Osteoblast (primary cell): ENCODE measurements around the gene HSD17B14. TPM values are rescaled to one million over a fixed set of nuclear protein-coding genes. Genes with fewer than 3 reads are reported as not detected.

ENCODE experiments used
- DNase-seq: peaks from one replicate; pipeline ENCODE4 v3.0.0; 2011; ENCODE audit warnings: low spot score, mixed read lengths; ENCODE audit not compliant: insufficient read length; ENCODE audit errors: missing footprints
- H2AFZ ChIP-seq: 2 replicates; pipeline ENCODE4 v1.6.0; 2011; ENCODE audit warnings: mild to moderate bottlenecking, low read length
- H3K27ac ChIP-seq: 2 replicates; pipeline ENCODE4 v1.5.1; 2011; ENCODE audit warnings: mild to moderate bottlenecking, low read depth, low read length, moderate library complexity
- H3K27me3 ChIP-seq: 2 replicates; pipeline ENCODE4 v1.6.0; 2012; ENCODE audit warnings: mild to moderate bottlenecking, control low read depth, inconsistent platforms, low read length, moderate library complexity; ENCODE audit not compliant: insufficient read depth
- H3K36me3 ChIP-seq: 2 replicates; pipeline ENCODE4 v1.5.1; 2011; ENCODE audit warnings: mild to moderate bottlenecking, low read length, control low read depth, moderate library complexity; ENCODE audit not compliant: insufficient read depth
- H3K4me1 ChIP-seq: 2 replicates; pipeline ENCODE4 v1.5.1; 2011; ENCODE audit warnings: mild to moderate bottlenecking, low read length, control low read depth, moderate library complexity; ENCODE audit not compliant: insufficient read depth
- H3K4me2 ChIP-seq: 2 replicates; pipeline ENCODE4 v1.6.0; 2011; ENCODE audit warnings: mild to moderate bottlenecking, low read length; ENCODE audit not compliant: insufficient read depth
- H3K4me3 ChIP-seq: fragments of 200-600 bp; sonication (generic); 3 replicates; pipeline ENCODE4 v1.5.1; 2012; ENCODE audit warnings: mild to moderate bottlenecking, low read length, inconsistent platforms; ENCODE audit not compliant: insufficient read depth
- H3K79me2 ChIP-seq: 2 replicates; pipeline ENCODE4 v1.6.0; 2012; ENCODE audit warnings: mild to moderate bottlenecking, low read length, control low read depth, inconsistent platforms; ENCODE audit not compliant: insufficient read depth
- H3K9me3 ChIP-seq: 2 replicates; pipeline ENCODE4 v1.5.1; 2011; ENCODE audit warnings: low read depth, low read length, control low read depth
- H4K20me1 ChIP-seq: 2 replicates; pipeline ENCODE4 v1.6.0; 2012; ENCODE audit warnings: mild to moderate bottlenecking, low read length, control low read depth; ENCODE audit not compliant: insufficient read depth
- CTCF ChIP-seq: IDR thresholded peaks from 2 replicates; pipeline ENCODE4 v1.5.1; 2011; ENCODE audit warnings: mild to moderate bottlenecking, low read depth, low read length, moderate library complexity; ENCODE audit errors: extremely low read depth
- total RNA-seq: library from RNA; depleted of rRNA; stranded (reverse); fragments of >200 nt; gene quantifications from 2 replicates; pipeline ENCODE4 v1.2.3, GENCODE V29; 2012

The HSD17B14 gene
- total RNA-seq, 1 donor = 1.8 TPM

- no peak overlapping the region for H3K4me3 ChIP-seq
- no peaks in the 10 kb centered on the region for H4K20me1 ChIP-seq
- TF ChIP-seq CTCF = peak; percentile 23
- peak; percentile 75 for DNase-seq
- no peaks in the 10 kb centered on the region for H3K79me2 ChIP-seq
- H3K27me3 ChIP-seq = no peaks in the 10 kb centered on the region
- no peaks in the 10 kb centered on the region for H3K36me3 ChIP-seq
- no peak overlapping the region for H3K4me2 ChIP-seq
- H2AFZ ChIP-seq = no peak overlapping the region
- peaks cover 11% of the 10 kb centered on the region for H3K4me1 ChIP-seq
- no peak overlapping the region for H3K27ac ChIP-seq
- H3K9me3 ChIP-seq = no peaks in the 10 kb centered on the region
Measured at GRCh38 chr19:48813123-48813913, 23.0 kb downstream of the HSD17B14 start.

GRCh38 chr19:48812094-48812929 lies 24.0 kb downstream of the HSD17B14 start:
- Histone ChIP-seq H3K79me2 (no peaks in the 10 kb centered on the region), H3K27me3 (no peaks in the 10 kb centered on the region), H3K4me3 (peak overlapping the region; percentile 68), H3K4me2 (peak overlapping the region; percentile 85), H2AFZ (peak overlapping the region; percentile 46), H4K20me1 (no peaks in the 10 kb centered on the region), H3K4me1 (peaks cover 11% of the 10 kb centered on the region), H3K27ac (no peak overlapping the region), H3K9me3 (no peaks in the 10 kb centered on the region), H3K36me3 (no peaks in the 10 kb centered on the region)
- no peak for TF ChIP-seq CTCF
- peak; percentile 94 for DNase-seq

- H3K79me2 ChIP-seq = no peaks in the 10 kb centered on the region
- H4K20me1 ChIP-seq = no peaks in the 10 kb centered on the region
- no peak for DNase-seq
- peaks cover 11% of the 10 kb centered on the region for H3K4me1 ChIP-seq
- no peaks in the 10 kb centered on the region for H3K9me3 ChIP-seq
- peak overlapping the region; percentile 83 for H2AFZ ChIP-seq
- no peaks in the 10 kb centered on the region for H3K27me3 ChIP-seq
- H3K4me2 ChIP-seq = peak overlapping the region; percentile 85
- no peak for TF ChIP-seq CTCF
- peak overlapping the region; percentile 84 for H3K4me3 ChIP-seq
- H3K36me3 ChIP-seq = no peaks in the 10 kb centered on the region
- no peak overlapping the region for H3K27ac ChIP-seq
Measured at GRCh38 chr19:48810151-48810550, 26.1 kb downstream of the HSD17B14 start.
